CD4-positive, alpha-beta T cell (primary cell): ENCODE measurements around the gene PTPRD. TPM values are rescaled to one million over a fixed set of nuclear protein-coding genes. Genes with fewer than 3 reads are reported as not detected.

ENCODE experiments used
- ATAC-seq: fragments of 200-7000 bp; cut with Tn5 transposase; one replicate; pipeline ENCODE4 v1.10.0; 2022; ENCODE audit warnings: mild to moderate bottlenecking; ENCODE audit not compliant: poor library complexity
- CTCF ChIA-PET: fragments of 350-600 bp; sonication (Branson Sonifier 250); formaldehyde crosslinking; loops from one replicate; lab custom pipeline; 2021; ENCODE audit warnings: antibody characterized with exemption, inconsistent platforms; lab: Charles Lee
- POLR2A ChIA-PET: fragments of 350-600 bp; sonication (Branson Sonifier 250); formaldehyde crosslinking; loops from one replicate; lab custom pipeline; 2021; ENCODE audit warnings: antibody characterized with exemption, inconsistent platforms; lab: Charles Lee
- DNase-seq, 14 experiments: peaks; one replicate each; pipeline ENCODE4 v3.0.0-alpha.2; 2013 to 2020; ENCODE audit warnings: mixed read lengths in 2 of 14
- H3K27ac ChIP-seq, 2 donors: one replicate each; pipeline versions ENCODE4 v1.5.1 to v1.7.0; 2013; ENCODE audit warnings: low read length in 2 of 2, low read depth in 1 of 2, mild to moderate bottlenecking in 1 of 2
- H3K27me3 ChIP-seq, 2 experiments: 1 replicate in 1 of 2; 2 replicates in 1 of 2; pipeline versions ENCODE4 v1.6.1 to v1.7.0; 2013; ENCODE audit warnings: low read length in 2 of 2, control low read depth in 1 of 2, mild to moderate bottlenecking in 1 of 2, moderate library complexity in 1 of 2; ENCODE audit not compliant: insufficient read depth in 2 of 2, control insufficient read depth in 1 of 2
- H3K36me3 ChIP-seq: one replicate; pipeline ENCODE4 v1.6.1; 2013; ENCODE audit warnings: low read length, control low read depth; ENCODE audit not compliant: insufficient read depth
- H3K4me1 ChIP-seq: one replicate; pipeline ENCODE4 v1.6.1; 2013; ENCODE audit warnings: low read length, control low read depth; ENCODE audit not compliant: insufficient read depth
- H3K4me3 ChIP-seq: one replicate; pipeline ENCODE4 v1.5.1; 2013; ENCODE audit warnings: mild to moderate bottlenecking, low read length, moderate library complexity
- H3K9me3 ChIP-seq, 2 experiments: 1 replicate in 1 of 2; 2 replicates in 1 of 2; pipeline versions ENCODE4 v1.6.1 to v1.7.0; 2013; ENCODE audit warnings: low read length in 2 of 2, mild to moderate bottlenecking in 2 of 2, control low read depth in 1 of 2, moderate library complexity in 1 of 2; ENCODE audit not compliant: control insufficient read depth in 1 of 2, insufficient read depth in 1 of 2
- H3K27ac Mint-ChIP-seq: one replicate; pipeline ENCODE4 v1.8.0; 2020; ENCODE audit warnings: mixed read lengths
- H3K27me3 Mint-ChIP-seq: one replicate; pipeline ENCODE4 v1.8.0; 2021; ENCODE audit warnings: mixed read lengths
- H3K36me3 Mint-ChIP-seq: one replicate; pipeline ENCODE4 v1.8.0; 2021; ENCODE audit warnings: low read depth, mixed read lengths
- H3K4me1 Mint-ChIP-seq: one replicate; pipeline ENCODE4 v1.8.0; 2021; ENCODE audit warnings: low read depth, mixed read lengths
- H3K4me3 Mint-ChIP-seq: one replicate; pipeline ENCODE4 v1.8.0; 2020; ENCODE audit warnings: mild to moderate bottlenecking, mixed read lengths
- H3K9me3 Mint-ChIP-seq: one replicate; pipeline ENCODE4 v1.8.0; 2020; ENCODE audit warnings: mixed read lengths
- intact Hi-C, 2 experiments: fragments of 100-400 bp; cut with DNase I in 1 of 2; cut with micrococcal nuclease in 1 of 2; formaldehyde crosslinking; loops; one replicate each; pipeline versions ENCODE4 v1.15.1 to v1.9.0; 2023 to 2025; cut with DNase I, micrococcal nuclease
- total RNA-seq, 174 experiments: library from RNA in 2 of 174; stranded (reverse) in 2 of 174; gene quantifications; one replicate each; pipeline ENCODE4 v1.2.3 and lab custom pipeline; 2021 to 2026
- TF ChIP-seq, protein P1 (sequence below): fragments of 200-600 bp; IDR thresholded peaks from one replicate; pipeline ENCODE4 v1.8.0; 2022; ENCODE audit warnings: antibody characterized with exemption, mild to moderate bottlenecking

Gene PTPRD
- total RNA-seq, 2 experiments from 2014 or later = not detected

DNA sequence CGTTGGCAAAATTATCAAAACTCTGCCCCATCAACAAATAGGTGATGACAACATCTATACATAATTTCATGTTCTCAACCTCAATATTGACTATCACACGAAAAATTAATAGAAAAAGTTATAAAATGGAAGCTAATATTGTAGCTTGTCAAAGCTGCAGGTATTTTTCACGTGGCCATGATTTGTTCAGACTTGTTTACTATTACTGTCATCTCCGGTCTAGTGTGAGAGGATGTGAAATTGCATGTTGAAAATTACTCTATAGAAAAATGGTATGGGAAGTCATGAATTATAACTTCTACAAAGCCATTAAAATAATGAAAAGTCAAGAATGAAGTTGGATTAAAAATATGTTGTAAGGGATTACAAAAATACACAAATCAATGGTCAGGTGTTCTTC is 385.8 kb downstream of the PTPRD start:
- no peaks in the 10 kb centered on the region for H3K27me3 ChIP-seq
- TF ChIP-seq, protein P1, sequence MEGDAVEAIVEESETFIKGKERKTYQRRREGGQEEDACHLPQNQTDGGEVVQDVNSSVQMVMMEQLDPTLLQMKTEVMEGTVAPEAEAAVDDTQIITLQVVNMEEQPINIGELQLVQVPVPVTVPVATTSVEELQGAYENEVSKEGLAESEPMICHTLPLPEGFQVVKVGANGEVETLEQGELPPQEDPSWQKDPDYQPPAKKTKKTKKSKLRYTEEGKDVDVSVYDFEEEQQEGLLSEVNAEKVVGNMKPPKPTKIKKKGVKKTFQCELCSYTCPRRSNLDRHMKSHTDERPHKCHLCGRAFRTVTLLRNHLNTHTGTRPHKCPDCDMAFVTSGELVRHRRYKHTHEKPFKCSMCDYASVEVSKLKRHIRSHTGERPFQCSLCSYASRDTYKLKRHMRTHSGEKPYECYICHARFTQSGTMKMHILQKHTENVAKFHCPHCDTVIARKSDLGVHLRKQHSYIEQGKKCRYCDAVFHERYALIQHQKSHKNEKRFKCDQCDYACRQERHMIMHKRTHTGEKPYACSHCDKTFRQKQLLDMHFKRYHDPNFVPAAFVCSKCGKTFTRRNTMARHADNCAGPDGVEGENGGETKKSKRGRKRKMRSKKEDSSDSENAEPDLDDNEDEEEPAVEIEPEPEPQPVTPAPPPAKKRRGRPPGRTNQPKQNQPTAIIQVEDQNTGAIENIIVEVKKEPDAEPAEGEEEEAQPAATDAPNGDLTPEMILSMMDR = no peak
- Mint-ChIP-seq H3K4me3 (no peak overlapping the region), H3K36me3 (no peaks in the 10 kb centered on the region), H3K27me3 (no peaks in the 10 kb centered on the region), H3K4me1 (no peaks in the 10 kb centered on the region), H3K9me3 (peaks cover 1% of the 10 kb centered on the region), H3K27ac (no peak overlapping the region)
- no peak overlapping the region for H3K4me3 ChIP-seq
- ATAC-seq (no peak), DNase-seq (no peak)
- H3K9me3 ChIP-seq = no peaks in the 10 kb centered on the region
- H3K27ac ChIP-seq = no peak overlapping the region
- no peaks in the 10 kb centered on the region for H3K36me3 ChIP-seq
- H3K4me1 ChIP-seq = no peaks in the 10 kb centered on the region
- ChIA-PET POLR2A (no interaction called here), CTCF (no interaction called here)
- intact Hi-C loops = no loop called here

DNA sequence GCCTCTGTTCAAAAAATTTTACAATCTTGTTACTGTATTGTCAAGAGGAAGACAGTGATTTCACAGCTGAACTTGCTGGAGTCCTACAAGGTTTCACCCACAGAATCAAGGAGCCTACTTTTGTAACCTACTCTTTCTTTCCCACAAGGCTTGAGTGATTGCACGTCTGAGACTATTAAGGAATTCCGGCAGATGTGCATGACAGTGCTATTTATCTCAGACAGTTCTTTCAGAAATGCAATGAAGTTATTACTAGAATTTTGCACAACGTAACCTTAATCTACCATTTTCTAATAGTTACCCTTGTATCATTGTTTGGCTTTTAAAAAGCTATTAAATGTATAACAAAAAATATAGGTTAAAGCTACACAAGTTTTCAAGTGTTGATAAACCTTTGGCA is 400.1 kb downstream of the PTPRD start:
- DNase-seq (no peak), ATAC-seq (no peak)
- Histone ChIP-seq H3K36me3 (no peaks in the 10 kb centered on the region), H3K9me3 (peaks cover 0 to 6% of the 10 kb centered on the region in 2 experiments), H3K27me3 (no peaks in the 10 kb centered on the region), H3K4me3 (no peak overlapping the region), H3K4me1 (no peaks in the 10 kb centered on the region), H3K27ac (no peak overlapping the region)
- H3K27me3 Mint-ChIP-seq = no peaks in the 10 kb centered on the region
- intact Hi-C loops = no loop called here
- no peaks in the 10 kb centered on the region for H3K36me3 Mint-ChIP-seq
- ChIA-PET POLR2A (no interaction called here), CTCF (no interaction called here)
- H3K9me3 Mint-ChIP-seq = peaks cover 9% of the 10 kb centered on the region
- H3K4me3 Mint-ChIP-seq = no peak overlapping the region
- H3K4me1 Mint-ChIP-seq = no peaks in the 10 kb centered on the region
- TF ChIP-seq, protein P1 = no peak
- no peak overlapping the region for H3K27ac Mint-ChIP-seq

DNA sequence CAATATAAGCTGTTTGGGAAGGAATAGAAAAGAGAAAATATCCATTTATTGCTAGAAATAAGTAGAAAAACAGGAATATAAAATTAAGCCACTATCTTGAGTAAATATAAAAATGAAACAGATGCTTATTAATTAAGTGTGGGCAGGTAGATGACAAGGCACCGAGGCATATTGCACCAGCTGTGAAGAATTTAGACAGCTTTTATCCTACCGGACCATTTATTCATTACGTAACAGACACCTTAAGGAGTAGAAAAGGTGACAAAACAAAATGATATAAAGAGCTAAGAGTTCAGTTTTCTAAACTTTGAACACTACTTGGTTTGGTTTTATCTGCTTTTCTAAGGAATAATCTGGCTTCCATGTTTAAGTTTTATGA is 404.1 kb downstream of the PTPRD start:
- H3K4me3 Mint-ChIP-seq = no peak overlapping the region
- H3K4me3 ChIP-seq = no peak overlapping the region
- peaks cover 9% of the 10 kb centered on the region for H3K9me3 Mint-ChIP-seq
- H3K27ac ChIP-seq = no peak overlapping the region
- no peaks in the 10 kb centered on the region for H3K36me3 Mint-ChIP-seq
- CTCF ChIA-PET = no interaction called here
- ATAC-seq = no peak
- POLR2A ChIA-PET = no interaction called here
- no peaks in the 10 kb centered on the region for H3K27me3 Mint-ChIP-seq
- H3K27ac Mint-ChIP-seq = no peak overlapping the region
- intact Hi-C loops = no loop called here
- no peak for DNase-seq
- H3K36me3 ChIP-seq = no peaks in the 10 kb centered on the region
- H3K27me3 ChIP-seq = no peaks in the 10 kb centered on the region
- TF ChIP-seq, protein P1 = no peak
- H3K9me3 ChIP-seq = peaks cover 0 to 6% of the 10 kb centered on the region in 2 experiments
- H3K4me1 ChIP-seq = no peaks in the 10 kb centered on the region
- no peaks in the 10 kb centered on the region for H3K4me1 Mint-ChIP-seq
